Caco-2 (cell line): ENCODE results near the gene BTBD9. TPM values are rescaled to one million over a fixed set of nuclear protein-coding genes. Genes with fewer than 3 reads are reported as not detected.

Experiments
- BruUV-seq: library from RNA; stranded (reverse); fragments of 400-500 nt; replicated peaks from 2 replicates; lab custom pipeline; 2021; lab: Mats Ljungman, UMichigan
- CTCF ChIA-PET: fragments of 300-600 bp; sonication (Branson Sonifier 250); formaldehyde crosslinking; loops from one replicate; lab custom pipeline; 2022; ENCODE audit warnings: antibody characterized with exemption; lab: Charles Lee
- POLR2A ChIA-PET: fragments of 300-600 bp; sonication (Branson Sonifier 250); formaldehyde crosslinking; loops from one replicate; lab custom pipeline; 2022; ENCODE audit warnings: antibody characterized with exemption; lab: Charles Lee
- DNase-seq, 2 experiments: peaks; one replicate each; pipeline versions ENCODE4 v3.0.0 to v3.0.0-alpha.2; 2020 to 2022
- H3K27me3 ChIP-seq: replicated peaks from 2 replicates; pipeline ENCODE4 v1.6.0; 2011; ENCODE audit warnings: low read length; ENCODE audit not compliant: control insufficient read depth, insufficient read depth
- H3K36me3 ChIP-seq: 2 replicates; pipeline ENCODE4 v1.5.1; 2011; ENCODE audit warnings: low read length; ENCODE audit not compliant: control insufficient read depth, insufficient read depth
- H3K4me1 ChIP-seq: fragments of 250-450 bp; sonication (Bioruptor Pico); 2 replicates; pipeline ENCODE4 v1.5.1; 2020; ENCODE audit warnings: mild to moderate bottlenecking
- H3K4me3 ChIP-seq: 2 replicates; pipeline ENCODE4 v1.5.1; 2011; ENCODE audit warnings: low read depth, mild to moderate bottlenecking, control low read depth, low read length
- H3K9me3 ChIP-seq: fragments of 250-450 bp; sonication (Bioruptor Pico); 2 replicates; pipeline ENCODE4 v1.5.1; 2020; ENCODE audit warnings: mild to moderate bottlenecking, moderate library complexity
- H3K27ac Mint-ChIP-seq: one replicate; pipeline ENCODE4 v1.8.0; 2022; ENCODE audit warnings: mixed read lengths; ENCODE audit not compliant: unreplicated experiment
- H3K27me3 Mint-ChIP-seq: one replicate; pipeline ENCODE4 v1.8.0; 2022; ENCODE audit warnings: mixed read lengths; ENCODE audit not compliant: insufficient read depth, unreplicated experiment
- H3K36me3 Mint-ChIP-seq: one replicate; pipeline ENCODE4 v1.8.0; 2022; ENCODE audit warnings: mild to moderate bottlenecking, mixed read lengths; ENCODE audit not compliant: insufficient read depth, unreplicated experiment
- H3K4me1 Mint-ChIP-seq: one replicate; pipeline ENCODE4 v1.8.0; 2022; ENCODE audit warnings: low read depth, mixed read lengths; ENCODE audit not compliant: unreplicated experiment
- H3K4me3 Mint-ChIP-seq: one replicate; pipeline ENCODE4 v1.8.0; 2022; ENCODE audit warnings: mild to moderate bottlenecking, moderate library complexity, mixed read lengths; ENCODE audit not compliant: unreplicated experiment
- H3K9me3 Mint-ChIP-seq: one replicate; pipeline ENCODE4 v1.8.0; 2022; ENCODE audit warnings: mixed read lengths; ENCODE audit not compliant: unreplicated experiment
- CTCF ChIP-seq, 2 experiments: fragments of 200-600 bp in 1 of 2; IDR thresholded peaks; 1 replicate in 1 of 2; 2 replicates in 1 of 2; pipeline versions ENCODE4 v1.5.1 to v1.8.0; 2011 to 2022; ENCODE audit warnings: antibody characterized with exemption in 1 of 2, control low read depth in 1 of 2, inconsistent platforms in 1 of 2, low read depth in 1 of 2, low read length in 1 of 2, mild to moderate bottlenecking in 1 of 2, moderate library complexity in 1 of 2; ENCODE audit not compliant: insufficient read depth in 1 of 2, severe bottlenecking in 1 of 2, unreplicated experiment in 1 of 2
- intact Hi-C: fragments of 100-400 bp; cut with micrococcal nuclease; formaldehyde crosslinking; loops from one replicate; pipeline ENCODE4 v1.10.0; 2022; ENCODE audit not compliant: unreplicated experiment
- total RNA-seq: library from RNA; stranded (reverse); gene quantifications from 2 replicates; pipeline ENCODE4 v1.2.3, GENCODE V29; 2022

Gene BTBD9
- total RNA-seq, 1 experiment from 2014 or later = 19.6 TPM

GRCh38 chr6:38164671-38165108 is 475.0 kb downstream of the BTBD9 start:
- no peak for DNase-seq
- Histone ChIP-seq H3K27me3 (no peaks in the 10 kb centered on the region; the same call in 1 of the 2 replicates), H3K36me3 (no peaks in the 10 kb centered on the region), H3K4me3 (no peak overlapping the region), H3K9me3 (no peaks in the 10 kb centered on the region), H3K4me1 (no peaks in the 10 kb centered on the region)
- Mint-ChIP-seq H3K4me3 (no peak overlapping the region), H3K9me3 (no peaks in the 10 kb centered on the region), H3K27me3 (no peaks in the 10 kb centered on the region), H3K4me1 (no peaks in the 10 kb centered on the region), H3K36me3 (peaks cover 48% of the 10 kb centered on the region), H3K27ac (no peak overlapping the region)
- BruUV-seq = no TSS peak
- intact Hi-C loops = no loop called here
- TF ChIP-seq CTCF (IDR thresholded peaks at IDR 0.05; ENCODE audit: insufficient read depth in 1 of 2, low read depth in 1 of 2, low read length in 1 of 2, severe bottlenecking in 1 of 2, unreplicated experiment in 1 of 2) = no peak
- ChIA-PET POLR2A (no interaction called here), CTCF (no interaction called here)

GRCh38 chr6:38164131-38164481 is 475.6 kb downstream of the BTBD9 start:
- intact Hi-C loops = no loop called here
- Histone ChIP-seq H3K36me3 (no peaks in the 10 kb centered on the region), H3K9me3 (no peaks in the 10 kb centered on the region), H3K4me1 (no peaks in the 10 kb centered on the region), H3K4me3 (no peak overlapping the region), H3K27me3 (no peaks in the 10 kb centered on the region; the same call in 1 of the 2 replicates)
- H3K27ac Mint-ChIP-seq = no peak overlapping the region
- POLR2A ChIA-PET = no interaction called here
- DNase-seq = no peak
- no peak overlapping the region for H3K4me3 Mint-ChIP-seq
- no TSS peak for BruUV-seq
- H3K27me3 Mint-ChIP-seq = no peaks in the 10 kb centered on the region
- no peaks in the 10 kb centered on the region for H3K9me3 Mint-ChIP-seq
- H3K36me3 Mint-ChIP-seq = peaks cover 51% of the 10 kb centered on the region
- CTCF ChIA-PET = no interaction called here
- H3K4me1 Mint-ChIP-seq = no peaks in the 10 kb centered on the region
- no peak for TF ChIP-seq CTCF (IDR thresholded peaks at IDR 0.05; ENCODE audit: insufficient read depth in 1 of 2, low read depth in 1 of 2, low read length in 1 of 2, severe bottlenecking in 1 of 2, unreplicated experiment in 1 of 2)

- H3K27me3 Mint-ChIP-seq = no peaks in the 10 kb centered on the region
- ChIA-PET CTCF (no interaction called here), POLR2A (no interaction called here)
- Histone ChIP-seq H3K9me3 (no peaks in the 10 kb centered on the region), H3K27me3 (no peaks in the 10 kb centered on the region; the same call in 1 of the 2 replicates), H3K36me3 (no peaks in the 10 kb centered on the region), H3K4me1 (no peaks in the 10 kb centered on the region), H3K4me3 (no peak overlapping the region)
- BruUV-seq = no TSS peak
- H3K27ac Mint-ChIP-seq = no peak overlapping the region
- no peaks in the 10 kb centered on the region for H3K9me3 Mint-ChIP-seq
- H3K36me3 Mint-ChIP-seq = peaks cover 52% of the 10 kb centered on the region
- DNase-seq = no peak
- H3K4me3 Mint-ChIP-seq = no peak overlapping the region
- intact Hi-C loops = no loop called here
- H3K4me1 Mint-ChIP-seq = no peaks in the 10 kb centered on the region
- no peak for TF ChIP-seq CTCF (IDR thresholded peaks at IDR 0.05; ENCODE audit: insufficient read depth in 1 of 2, low read depth in 1 of 2, low read length in 1 of 2, severe bottlenecking in 1 of 2, unreplicated experiment in 1 of 2)
Measured at GRCh38 chr6:38163186-38164130, 476.3 kb downstream of the BTBD9 start.
